NCI-H2029 (cell line): ENCODE measurements around the gene MBD6.

ENCODE experiments used
- DNase-seq: peaks from one replicate; lab custom pipeline; 2025; lab: John Stamatoyannopoulos, UW

The MBD6 gene

GRCh38 chr12:57576613-57577160 is 54.1 kb downstream of the MBD6 start:
- DNase-seq = no peak

DNA sequence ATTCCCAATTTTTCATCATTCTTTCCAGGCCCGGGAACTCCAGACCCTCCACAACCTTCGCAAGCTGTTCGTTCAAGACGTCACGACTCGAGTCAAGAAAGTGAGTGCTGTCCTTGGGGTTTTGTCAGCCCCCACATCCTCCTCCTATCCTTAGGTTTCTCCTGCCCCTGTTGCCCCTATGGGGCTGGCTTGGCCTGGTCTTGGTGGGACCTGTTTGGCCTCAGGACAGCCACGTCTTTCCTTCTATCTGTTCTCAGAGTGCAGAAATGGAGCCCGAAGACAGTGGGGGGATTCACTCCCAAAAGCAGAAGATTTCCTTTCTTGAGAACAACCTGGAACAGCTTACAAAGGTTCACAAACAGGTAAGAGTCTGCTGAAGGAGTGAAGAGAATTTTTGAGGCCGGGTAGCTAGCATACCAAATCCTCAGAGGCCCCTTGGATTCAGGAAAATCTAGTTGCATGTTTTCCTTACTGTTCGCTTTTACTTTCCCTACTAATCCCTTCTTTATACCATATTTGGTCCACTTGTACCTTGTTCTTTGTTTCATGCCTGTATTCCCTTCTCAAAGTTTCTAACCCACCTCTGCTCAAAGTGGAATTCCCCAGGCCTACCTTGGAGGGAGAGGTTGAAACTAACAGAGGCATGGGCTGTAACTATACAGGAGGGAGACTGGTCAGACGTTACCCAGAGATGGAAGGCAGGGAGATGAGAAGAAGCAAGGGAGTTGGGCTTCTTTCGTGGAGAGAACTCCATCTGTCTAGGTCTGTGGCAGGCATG is 55.5 kb downstream of the MBD6 start:
- no peak for DNase-seq

DNA sequence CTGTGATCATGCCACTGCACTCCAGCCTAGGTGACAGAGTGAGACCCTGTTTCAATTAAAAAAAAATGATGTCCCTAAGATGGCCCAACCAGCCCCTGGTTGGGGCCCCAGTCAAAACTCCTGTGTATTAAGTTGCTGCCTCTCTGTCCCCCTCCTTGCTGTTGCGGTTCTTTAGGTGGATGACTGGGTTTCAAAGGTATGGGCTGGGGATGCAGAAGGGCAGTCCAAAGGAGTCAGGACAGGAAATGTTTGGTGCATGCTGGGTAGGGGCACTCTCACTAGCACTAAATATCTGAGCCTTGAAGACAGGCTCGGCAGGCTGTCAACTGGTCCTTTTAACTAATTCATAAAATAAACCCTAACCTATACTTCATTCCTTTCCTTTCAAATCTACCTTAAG is 56.4 kb downstream of the MBD6 start:
- DNase-seq = no peak
